Osteocyte (in vitro differentiated cells): ENCODE results near the gene USP7. TPM values are rescaled to one million over a fixed set of nuclear protein-coding genes. Genes with fewer than 3 reads are reported as not detected.

ENCODE experiments used
- DNase-seq: peaks from one replicate; pipeline ENCODE4 v3.0.0; 2021; ENCODE audit warnings: mixed read lengths; ENCODE audit not compliant: unreplicated experiment; ENCODE audit errors: extremely low spot score
- H3K27ac Mint-ChIP-seq: one replicate; pipeline ENCODE4 v1.8.0; 2021; ENCODE audit warnings: mild to moderate bottlenecking, mixed read lengths; ENCODE audit not compliant: unreplicated experiment
- H3K27me3 Mint-ChIP-seq: one replicate; pipeline ENCODE4 v1.8.0; 2021; ENCODE audit warnings: mixed read lengths; ENCODE audit not compliant: unreplicated experiment
- H3K36me3 Mint-ChIP-seq: one replicate; pipeline ENCODE4 v1.8.0; 2021; ENCODE audit warnings: mixed read lengths; ENCODE audit not compliant: unreplicated experiment
- H3K4me1 Mint-ChIP-seq: one replicate; pipeline ENCODE4 v1.8.0; 2021; ENCODE audit warnings: mixed read lengths; ENCODE audit not compliant: unreplicated experiment
- H3K4me3 Mint-ChIP-seq: one replicate; pipeline ENCODE4 v1.8.0; 2021; ENCODE audit warnings: mild to moderate bottlenecking, moderate library complexity, mixed read lengths; ENCODE audit not compliant: unreplicated experiment
- H3K9me3 Mint-ChIP-seq: one replicate; pipeline ENCODE4 v1.8.0; 2021; ENCODE audit warnings: mixed read lengths; ENCODE audit not compliant: unreplicated experiment
- CTCF ChIP-seq: fragments of 200-600 bp; sonication (generic); IDR thresholded peaks from 2 replicates; pipeline ENCODE4 v1.5.0; 2021; ENCODE audit warnings: antibody characterized with exemption, mild to moderate bottlenecking, moderate library complexity
- total RNA-seq: library from RNA; stranded (reverse); gene quantifications from 2 replicates; pipeline ENCODE4 v1.2.1, GENCODE V29; 2021

Gene USP7
- total RNA-seq, 1 donor from 2014 or later = 88.2 TPM

- Mint-ChIP-seq H3K36me3 (no peaks in the 10 kb centered on the region), H3K27me3 (no peaks in the 10 kb centered on the region), H3K4me3 (no peak overlapping the region), H3K4me1 (peaks cover 45% of the 10 kb centered on the region), H3K27ac (peak overlapping the region; percentile 39), H3K9me3 (no peaks in the 10 kb centered on the region)
- no peak for DNase-seq
- no peak for TF ChIP-seq CTCF
Measured at GRCh38 chr16:8950580-8951077, 13.1 kb downstream of the USP7 start.

- Mint-ChIP-seq H3K9me3 (no peaks in the 10 kb centered on the region), H3K4me3 (no peak overlapping the region), H3K4me1 (peaks cover 39% of the 10 kb centered on the region), H3K27me3 (no peaks in the 10 kb centered on the region), H3K36me3 (no peaks in the 10 kb centered on the region), H3K27ac (peak overlapping the region; percentile 39)
- DNase-seq = no peak
- TF ChIP-seq CTCF = no peak
Measured at GRCh38 chr16:8949536-8950418, 13.9 kb downstream of the USP7 start.

GRCh38 chr16:8948831-8949230, 14.9 kb downstream of the USP7 start:
- H3K27ac Mint-ChIP-seq = no peak overlapping the region
- no peaks in the 10 kb centered on the region for H3K27me3 Mint-ChIP-seq
- no peak for TF ChIP-seq CTCF
- peaks cover 44% of the 10 kb centered on the region for H3K4me1 Mint-ChIP-seq
- H3K4me3 Mint-ChIP-seq = no peak overlapping the region
- no peaks in the 10 kb centered on the region for H3K36me3 Mint-ChIP-seq
- H3K9me3 Mint-ChIP-seq = no peaks in the 10 kb centered on the region
- DNase-seq = no peak

GRCh38 chr16:8948069-8948593, 15.6 kb downstream of the USP7 start:
- no peak for TF ChIP-seq CTCF
- DNase-seq = no peak
- Mint-ChIP-seq H3K9me3 (no peaks in the 10 kb centered on the region), H3K27me3 (no peaks in the 10 kb centered on the region), H3K36me3 (no peaks in the 10 kb centered on the region), H3K27ac (no peak overlapping the region), H3K4me1 (peaks cover 42% of the 10 kb centered on the region), H3K4me3 (no peak overlapping the region)

GRCh38 chr16:8946544-8946943, 17.2 kb downstream of the USP7 start:
- Mint-ChIP-seq H3K27me3 (no peaks in the 10 kb centered on the region), H3K36me3 (no peaks in the 10 kb centered on the region), H3K9me3 (no peaks in the 10 kb centered on the region), H3K4me1 (peaks cover 32% of the 10 kb centered on the region), H3K4me3 (no peak overlapping the region), H3K27ac (no peak overlapping the region)
- DNase-seq = no peak
- no peak for TF ChIP-seq CTCF
